ENCODE results near the gene LTO1. TPM values are rescaled to one million over a fixed set of nuclear protein-coding genes. Genes with fewer than 3 reads are reported as not detected.
A peak's percentile ranks its signal among the peaks of the same experiment; 100 is the strongest.
"Not testable (repeated sequence)": the region's sequence is repeated elsewhere in the genome, so short reads cannot be mapped to it uniquely, and the experiment has no call there.

The LTO1 gene
- total and polyA plus RNA-seq, 2 experiments from 2014 or later: 20.1 to 23.3 TPM

GRCh38 chr11:69689484-69690319 lies 14.5 kb upstream of the LTO1 start (continued):
- TF ChIP-seq REST (IDR thresholded peaks at IDR 0.05; ENCODE audit: unreplicated experiment): no peak
- no peak for TF ChIP-seq JUNB (IDR thresholded peaks at IDR 0.05; ENCODE audit: unreplicated experiment)

- peak overlapping the region; percentile 82 for H3K27ac Mint-ChIP-seq
- H3F3A ChIP-seq (replicated peaks; ENCODE audit: low read depth); H3K36me3 Mint-ChIP-seq (ENCODE audit: low read depth); H3K9me2 ChIP-seq (ENCODE audit: insufficient read depth); H3K4me3 ChIP-seq; H3K4me3 Mint-ChIP-seq; ATAC-seq; H3K9me3 Mint-ChIP-seq; H3K36me3 ChIP-seq (ENCODE audit: insufficient read depth); H3K4me2 ChIP-seq; H3K27me3 ChIP-seq (ENCODE audit: insufficient read depth); H3K27ac ChIP-seq (ENCODE audit: low read depth); DNase-seq (ENCODE audit: low spot score); H4K20me1 ChIP-seq (replicated peaks; ENCODE audit: insufficient read depth); H2AFZ ChIP-seq; H3K79me2 ChIP-seq (replicated peaks; ENCODE audit: insufficient read depth); H3K4me1 ChIP-seq (ENCODE audit: insufficient read depth): not testable (repeated sequence)
- peaks cover 10% of the 10 kb centered on the region for H3K27me3 Mint-ChIP-seq (ENCODE audit: insufficient read depth, low read depth, poor library complexity)
- peaks cover 15% of the 10 kb centered on the region for H3K4me1 Mint-ChIP-seq
Observed at GRCh38 chr11:69687969-69688771, 13.0 kb upstream of the LTO1 start.

GRCh38 chr11:69686856-69687255 lies 11.7 kb upstream of the LTO1 start:
- H3K36me3 ChIP-seq (ENCODE audit: insufficient read depth): no peaks in the 10 kb centered on the region
- H3K36me3 Mint-ChIP-seq (ENCODE audit: low read depth): no peaks in the 10 kb centered on the region
- DNase-seq (ENCODE audit: low spot score) (no peak), ATAC-seq (no peak)
- H3K4me3 ChIP-seq: no peak overlapping the region
- no peak overlapping the region for H2AFZ ChIP-seq
- no peaks in the 10 kb centered on the region; the same call in 2 of the 3 replicates for H3K9me3 Mint-ChIP-seq
- H4K20me1 ChIP-seq (replicated peaks; ENCODE audit: insufficient read depth): no peaks in the 10 kb centered on the region
- H3K4me1 Mint-ChIP-seq: peaks cover 15% of the 10 kb centered on the region
- H3K27ac Mint-ChIP-seq: no peak overlapping the region
- no peaks in the 10 kb centered on the region for H3K9me2 ChIP-seq (ENCODE audit: insufficient read depth)
- H3K27me3 Mint-ChIP-seq (ENCODE audit: insufficient read depth, low read depth, poor library complexity): peaks cover 14% of the 10 kb centered on the region
- no peaks in the 10 kb centered on the region for H3K79me2 ChIP-seq (replicated peaks; ENCODE audit: insufficient read depth)
- peaks cover 7% of the 10 kb centered on the region; the same call in 1 of the 2 replicates for H3K27me3 ChIP-seq (ENCODE audit: insufficient read depth)
- no peak overlapping the region for H3K4me2 ChIP-seq
- H3K4me3 Mint-ChIP-seq: no peak overlapping the region
- no peak overlapping the region for H3K27ac ChIP-seq (ENCODE audit: low read depth)
- H3F3A ChIP-seq (replicated peaks; ENCODE audit: low read depth): no peaks in the 10 kb centered on the region
- H3K4me1 ChIP-seq (ENCODE audit: insufficient read depth): 0 out of 2 replicates have a peak, but pooled peaks cover 5% of the 10 kb centered on the region
- TF ChIP-seq ZNF462 (CRISPR knock-in tag; IDR thresholded peaks at IDR 0.05) (no peak), ETS1 (IDR thresholded peaks at IDR 0.05) (no peak), JUNB (IDR thresholded peaks at IDR 0.05; ENCODE audit: unreplicated experiment) (no peak), ZNF331 (CRISPR knock-in tag; IDR thresholded peaks at IDR 0.05; ENCODE audit: low read depth) (no peak)

Measured in GM23338 (cell line).